ENCODE data around the gene FEM1B.

DNA sequence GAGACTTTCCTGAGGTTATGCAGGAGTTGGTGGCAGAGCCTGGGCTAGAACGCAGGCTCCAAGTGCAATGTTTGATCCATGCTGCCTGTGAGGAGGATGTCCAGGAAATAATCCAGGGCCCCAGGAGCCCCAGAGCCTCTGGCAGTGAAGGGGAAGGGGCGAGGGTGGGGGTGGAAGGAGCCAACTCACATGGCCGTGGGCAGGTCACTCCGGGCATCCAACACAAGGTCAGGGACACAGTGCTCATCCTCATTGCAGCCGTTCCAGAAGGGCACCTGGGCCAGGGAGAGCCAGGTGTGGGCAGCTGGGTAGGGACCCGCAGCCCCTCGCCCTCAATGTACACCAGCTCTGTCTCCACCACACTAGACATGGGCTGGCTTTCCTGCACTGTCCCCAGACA is 43.7 kb downstream of the FEM1B start:
- TF ChIP-seq CTCF (IDR thresholded peaks at IDR 0.05; ENCODE audit: poor library complexity) (no peak), EZH2 (IDR thresholded peaks at IDR 0.05; ENCODE audit: borderline replicate concordance) (no peak)
